Spinal cord (tissue), 10 donors: ENCODE data around the gene CNDP2. TPM values are rescaled to one million over a fixed set of nuclear protein-coding genes. Genes with fewer than 3 reads are reported as not detected.

Experiments
- DNase-seq, 6 donors: peaks; one replicate each; pipeline versions ENCODE4 v3.0.0 to v3.0.0-alpha.2; 2013 to 2015; ENCODE audit warnings: low spot score in 6 of 6, low read depth in 4 of 6
- H3K27ac ChIP-seq: one replicate; pipeline ENCODE4 v1.5.1; 2013; ENCODE audit warnings: low read depth, low read length, control low read depth
- H3K27me3 ChIP-seq: one replicate; pipeline ENCODE4 v1.6.1; 2013; ENCODE audit warnings: low read length; ENCODE audit not compliant: control insufficient read depth, insufficient read depth
- H3K36me3 ChIP-seq: one replicate; pipeline ENCODE4 v1.6.1; 2013; ENCODE audit warnings: low read length; ENCODE audit not compliant: control insufficient read depth, insufficient read depth
- H3K4me1 ChIP-seq: one replicate; pipeline ENCODE4 v1.6.1; 2013; ENCODE audit warnings: low read length; ENCODE audit not compliant: control insufficient read depth, insufficient read depth
- H3K4me3 ChIP-seq: one replicate; pipeline ENCODE4 v1.5.1; 2013; ENCODE audit warnings: low read depth, low read length, control low read depth
- H3K9me3 ChIP-seq: one replicate; pipeline ENCODE4 v1.6.1; 2013; ENCODE audit warnings: low read length; ENCODE audit not compliant: control insufficient read depth, insufficient read depth
- WGBS: methylation state at CpG from one replicate; pipeline ENCODE4 v1.1.5; 2013; ENCODE audit warnings: missing lambda C conversion rate; ENCODE audit not compliant: insufficient coverage; 5-methylcytosine and 5-hydroxymethylcytosine counted together
- polyA plus RNA-seq, 2 donors: library from polyadenylated mRNA; unstranded; fragments of 120-200 nt; gene quantifications; one replicate each; pipeline ENCODE4 v1.2.1, GENCODE V29; 2013; ENCODE audit not compliant: insufficient read length in 2 of 2
- total RNA-seq, 2 donors: library from RNA; depleted of rRNA in 1 of 2; stranded (reverse); fragments of 120-200 nt in 1 of 2; fragments of >200 nt in 1 of 2; gene quantifications; one replicate each; pipeline versions ENCODE4 v1.2.3 to v1.2.4, GENCODE V29; 2013 to 2014
- donor health status: healthy.

CNDP2 gene
- total and polyA plus RNA-seq, 4 donors: 66.4 to 135 (median 98.4) TPM

DNA sequence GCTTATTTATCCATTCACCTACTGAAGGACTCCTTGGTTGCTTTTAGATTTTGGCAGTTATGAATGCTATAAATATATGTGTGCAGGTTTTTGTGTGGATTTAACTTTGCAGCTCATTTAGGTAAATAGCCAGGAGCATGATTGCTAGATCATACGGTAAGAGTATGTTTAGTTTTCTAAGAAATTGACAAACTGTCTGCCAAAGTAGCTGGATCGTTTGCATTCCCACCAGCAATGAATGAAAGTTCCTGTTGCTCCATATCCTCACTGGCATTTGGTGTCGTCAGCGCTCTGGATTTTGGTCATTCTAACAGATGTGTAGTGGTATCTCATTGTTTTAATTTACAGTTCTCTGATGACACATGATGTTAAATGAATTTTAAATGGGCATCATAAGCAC, 30.4 kb upstream of the CNDP2 start:
- Histone ChIP-seq H3K4me3 (no peak overlapping the region), H3K4me1 (peaks cover 5% of the 10 kb centered on the region), H3K27me3 (no peaks in the 10 kb centered on the region), H3K27ac (no peak overlapping the region), H3K36me3 (no peaks in the 10 kb centered on the region), H3K9me3 (peaks cover 4% of the 10 kb centered on the region)
- WGBS: 95% methylated on average over 2 of the region's 4 CpGs
- DNase-seq: no peak

- Histone ChIP-seq H3K4me1 (peaks cover 5% of the 10 kb centered on the region), H3K27me3 (no peaks in the 10 kb centered on the region), H3K27ac (peak overlapping the region; percentile 22), H3K36me3 (no peaks in the 10 kb centered on the region), H3K4me3 (no peak overlapping the region), H3K9me3 (peaks cover 11% of the 10 kb centered on the region)
- DNase-seq: peak in 3 of 6 donors; percentile 37 to 80 (median 70)
- no CpG with 5 or more reads among the region's 3 CpGs for WGBS
Observed at GRCh38 chr18:74468547-74469061, 27.6 kb upstream of the CNDP2 start.

- 83% methylated on average over 1 of the region's 2 CpGs for WGBS
- H3K9me3 ChIP-seq: peaks cover 11% of the 10 kb centered on the region
- H3K27me3 ChIP-seq: no peaks in the 10 kb centered on the region
- H3K27ac ChIP-seq: no peak overlapping the region
- peaks cover 5% of the 10 kb centered on the region for H3K4me1 ChIP-seq
- no peak for DNase-seq
- no peak overlapping the region for H3K4me3 ChIP-seq
- no peaks in the 10 kb centered on the region for H3K36me3 ChIP-seq
Observed at GRCh38 chr18:74472312-74472711, 23.9 kb upstream of the CNDP2 start.

DNA sequence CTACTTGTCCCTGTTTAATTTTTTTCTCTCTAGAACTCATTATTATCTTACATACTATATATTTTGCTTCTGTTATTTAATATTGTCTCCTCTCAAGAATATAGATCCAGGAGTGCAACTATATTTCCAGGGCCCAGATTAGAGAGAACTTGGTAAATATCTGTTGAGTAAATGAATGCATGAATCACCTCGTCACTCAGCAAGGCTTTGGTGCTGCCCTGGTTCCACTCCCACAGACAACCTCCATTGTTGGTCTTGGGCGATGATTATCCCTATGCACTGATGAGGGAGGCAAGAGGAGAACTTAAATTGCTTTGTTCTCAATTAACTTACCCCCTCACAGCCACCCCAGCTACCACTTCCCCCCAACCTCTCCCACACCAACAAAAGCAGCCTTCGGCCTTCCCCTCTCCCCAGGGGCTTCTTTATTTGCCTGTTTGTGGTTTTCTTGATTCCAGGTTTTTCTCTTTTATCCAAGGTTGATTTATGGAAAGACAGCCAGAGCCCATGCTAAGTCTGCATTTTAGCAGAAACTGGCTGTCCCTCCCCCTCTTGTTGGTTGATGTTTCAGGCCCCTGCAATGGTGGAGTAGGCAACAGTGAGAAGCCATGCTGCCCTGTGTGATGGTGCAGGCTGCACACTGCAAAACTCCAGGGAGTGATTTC, 22.1 kb upstream of the CNDP2 start:
- no CpG with 5 or more reads among the region's 3 CpGs for WGBS
- H3K4me1 ChIP-seq: no peaks in the 10 kb centered on the region
- no peak overlapping the region for H3K27ac ChIP-seq
- DNase-seq: no peak
- no peaks in the 10 kb centered on the region for H3K36me3 ChIP-seq
- H3K4me3 ChIP-seq: no peak overlapping the region
- H3K27me3 ChIP-seq: no peaks in the 10 kb centered on the region
- peaks cover 11% of the 10 kb centered on the region for H3K9me3 ChIP-seq

- H3K4me1 ChIP-seq: no peaks in the 10 kb centered on the region
- peaks cover 5% of the 10 kb centered on the region for H3K9me3 ChIP-seq
- H3K36me3 ChIP-seq: no peaks in the 10 kb centered on the region
- peak in 2 of 6 donors; percentile 81 to 85 for DNase-seq
- WGBS: no CpG with 5 or more reads among the region's 6 CpGs
- no peaks in the 10 kb centered on the region for H3K27me3 ChIP-seq
- no peak overlapping the region for H3K27ac ChIP-seq
- H3K4me3 ChIP-seq: no peak overlapping the region
Observed at GRCh38 chr18:74476140-74476539, 20.0 kb upstream of the CNDP2 start.

DNA sequence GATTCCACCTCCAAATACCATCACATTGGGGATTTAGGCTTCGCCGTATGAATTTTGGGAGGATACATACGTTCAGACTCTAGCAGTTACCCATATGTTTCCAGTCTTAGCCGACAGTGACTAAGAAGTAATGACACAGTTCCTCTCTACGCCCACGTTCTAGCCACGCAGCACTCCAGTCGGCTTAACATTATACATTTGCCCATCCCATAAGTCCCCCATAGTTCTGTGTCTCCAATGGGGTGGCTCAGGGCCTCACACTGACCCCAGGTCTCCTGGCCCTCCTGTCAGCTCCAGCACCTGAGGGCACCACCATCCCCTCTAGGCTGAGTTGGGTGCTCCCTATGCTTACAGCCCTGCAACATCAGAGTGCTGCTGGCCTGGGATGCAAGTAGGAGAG, 18.4 kb upstream of the CNDP2 start:
- H3K27ac ChIP-seq: no peak overlapping the region
- H3K4me3 ChIP-seq: no peak overlapping the region
- no peaks in the 10 kb centered on the region for H3K27me3 ChIP-seq
- H3K4me1 ChIP-seq: no peaks in the 10 kb centered on the region
- H3K9me3 ChIP-seq: no peaks in the 10 kb centered on the region
- no peaks in the 10 kb centered on the region for H3K36me3 ChIP-seq
- WGBS: 81% methylated on average over 8 of the region's 8 CpGs
- DNase-seq: no peak

DNA sequence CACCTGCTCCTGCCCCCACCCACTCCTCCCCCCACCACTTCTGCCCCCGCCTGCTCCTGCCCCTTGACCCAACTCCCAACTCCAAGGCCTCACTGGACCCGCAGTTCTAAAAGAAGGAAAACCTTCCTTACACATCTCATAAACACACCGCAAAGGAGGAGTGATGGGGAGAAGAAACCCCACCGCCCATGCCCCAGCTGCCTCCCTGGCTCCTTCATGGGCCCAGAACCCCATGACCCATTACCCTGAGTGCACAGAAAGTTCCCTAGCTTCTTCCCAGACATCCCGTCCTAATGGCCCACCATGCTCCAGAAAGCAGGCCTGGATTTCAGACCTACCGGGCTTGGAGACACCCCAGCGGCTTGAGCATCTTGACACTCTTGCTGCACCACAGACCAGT, 17.8 kb upstream of the CNDP2 start:
- Histone ChIP-seq H3K4me1 (no peaks in the 10 kb centered on the region), H3K27ac (no peak overlapping the region)
- DNase-seq: no peak

GRCh38 chr18:74478880-74479279, 17.3 kb upstream of the CNDP2 start:
- Histone ChIP-seq H3K27me3 (no peaks in the 10 kb centered on the region), H3K27ac (no peak overlapping the region), H3K4me1 (no peaks in the 10 kb centered on the region), H3K4me3 (no peak overlapping the region), H3K36me3 (no peaks in the 10 kb centered on the region), H3K9me3 (no peaks in the 10 kb centered on the region)
- no peak for DNase-seq
- WGBS: 93% methylated on average over 5 of the region's 6 CpGs

More for the DNA sequence above, 17.8 kb upstream of the CNDP2 start:
- Histone ChIP-seq H3K4me3 (no peak overlapping the region), H3K9me3 (no peaks in the 10 kb centered on the region), H3K36me3 (no peaks in the 10 kb centered on the region), H3K27me3 (no peaks in the 10 kb centered on the region)
- WGBS: 91% methylated on average over 3 of the region's 7 CpGs

DNA sequence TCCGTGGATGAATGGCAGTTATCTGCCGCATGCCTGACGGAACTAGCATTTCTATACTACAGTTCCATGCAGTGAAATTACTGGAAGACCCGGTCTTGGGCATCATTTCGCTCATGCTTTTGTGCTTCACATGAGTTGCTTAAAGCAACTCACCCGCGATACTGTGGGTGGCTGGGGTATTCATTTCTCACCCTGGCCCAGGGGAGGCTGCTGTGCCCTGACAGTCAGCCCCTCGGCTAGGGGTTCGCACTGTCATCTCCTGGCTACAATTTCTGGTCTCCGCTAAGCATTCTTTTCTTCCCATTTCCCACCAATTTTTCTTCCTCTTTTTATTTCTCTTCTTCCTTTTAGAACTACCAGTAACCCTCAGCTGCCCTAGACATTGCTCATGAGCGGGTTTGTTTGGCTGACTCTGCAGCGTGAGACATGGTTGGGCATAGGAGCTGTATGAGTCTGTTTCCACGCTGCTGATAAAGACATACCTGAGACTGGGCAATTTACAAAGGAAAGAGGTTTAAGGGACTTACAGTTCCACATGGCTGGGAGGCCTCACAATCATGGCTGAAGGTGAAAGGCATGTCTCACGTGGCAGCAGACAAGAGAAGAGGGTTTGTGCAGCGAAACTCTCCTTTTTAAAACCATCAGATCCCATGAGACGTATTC, 16.5 kb upstream of the CNDP2 start:
- no peaks in the 10 kb centered on the region for H3K9me3 ChIP-seq
- H3K36me3 ChIP-seq: no peaks in the 10 kb centered on the region
- no peaks in the 10 kb centered on the region for H3K4me1 ChIP-seq
- no peak for DNase-seq
- H3K27me3 ChIP-seq: no peaks in the 10 kb centered on the region
- no peak overlapping the region for H3K27ac ChIP-seq
- 94% methylated on average over 13 of the region's 16 CpGs for WGBS
- H3K4me3 ChIP-seq: no peak overlapping the region

GRCh38 chr18:74480149-74480651, 16.0 kb upstream of the CNDP2 start:
- WGBS: 82% methylated on average over 5 of the region's 7 CpGs
- no peaks in the 10 kb centered on the region for H3K27me3 ChIP-seq
- H3K4me1 ChIP-seq: no peaks in the 10 kb centered on the region
- no peak overlapping the region for H3K4me3 ChIP-seq
- no peaks in the 10 kb centered on the region for H3K9me3 ChIP-seq
- no peak for DNase-seq
- H3K36me3 ChIP-seq: no peaks in the 10 kb centered on the region
- no peak overlapping the region for H3K27ac ChIP-seq
